Neural progenitor cell (in vitro differentiated cells): ENCODE measurements around the gene SNX8. TPM values are rescaled to one million over a fixed set of nuclear protein-coding genes. Genes with fewer than 3 reads are reported as not detected.

Experiments used
- DNase-seq: peaks from one replicate; pipeline ENCODE4 v3.0.0-alpha.2; 2016; ENCODE audit warnings: low spot score
- H2AFZ ChIP-seq: fragments of 200-600 bp; sonication (generic); replicated peaks from 2 replicates; pipeline ENCODE4 v1.6.1; 2016; ENCODE audit warnings: antibody characterized with exemption
- H3F3A ChIP-seq: fragments of 200-600 bp; sonication (generic); 2 replicates; pipeline ENCODE4 v1.6.1; 2016; ENCODE audit warnings: antibody characterized with exemption, low read depth
- H3K27ac ChIP-seq: fragments of 200-600 bp; sonication (generic); 2 replicates; pipeline ENCODE4 v1.5.1; 2016; ENCODE audit warnings: mild to moderate bottlenecking
- H3K27me3 ChIP-seq: fragments of 200-600 bp; sonication (generic); 2 replicates; pipeline ENCODE4 v1.6.1; 2016; ENCODE audit warnings: mild to moderate bottlenecking, moderate library complexity
- H3K36me3 ChIP-seq: fragments of 200-600 bp; sonication (generic); 2 replicates; pipeline ENCODE4 v1.5.1; 2016
- H3K4me1 ChIP-seq: fragments of 200-600 bp; sonication (generic); 2 replicates; pipeline ENCODE4 v1.6.1; 2016; ENCODE audit warnings: mixed run types
- H3K4me2 ChIP-seq: fragments of 200-600 bp; sonication (generic); 2 replicates; pipeline ENCODE4 v1.6.1; 2016
- H3K4me3 ChIP-seq: fragments of 200-600 bp; sonication (generic); 2 replicates; pipeline ENCODE4 v1.5.1; 2016
- H3K79me2 ChIP-seq: fragments of 200-600 bp; sonication (generic); 2 replicates; pipeline ENCODE4 v1.6.1; 2016; ENCODE audit warnings: low read depth
- H3K9ac ChIP-seq: fragments of 200-600 bp; sonication (generic); 2 replicates; pipeline ENCODE4 v1.6.1; 2016
- H3K9me3 ChIP-seq: fragments of 200-600 bp; sonication (generic); 2 replicates; pipeline ENCODE4 v1.5.1; 2016; ENCODE audit warnings: low read depth
- H4K20me1 ChIP-seq: fragments of 200-600 bp; sonication (generic); 2 replicates; pipeline ENCODE4 v1.6.1; 2016; ENCODE audit warnings: low read depth
- H3K27ac Mint-ChIP-seq: 3 replicates; pipeline ENCODE4 v1.8.0; 2021; ENCODE audit warnings: mixed read lengths
- H3K27me3 Mint-ChIP-seq: 2 replicates; pipeline ENCODE4 v1.8.0; 2022; ENCODE audit warnings: low read depth, mild to moderate bottlenecking, inconsistent platforms, moderate library complexity, mixed read lengths; ENCODE audit not compliant: insufficient read depth
- H3K36me3 Mint-ChIP-seq: 3 replicates; pipeline ENCODE4 v1.8.0; 2021; ENCODE audit warnings: mixed read lengths
- H3K4me1 Mint-ChIP-seq: 3 replicates; pipeline ENCODE4 v1.8.0; 2021; ENCODE audit warnings: mixed read lengths
- H3K4me3 Mint-ChIP-seq: 3 replicates; pipeline ENCODE4 v1.8.0; 2021; ENCODE audit warnings: mild to moderate bottlenecking, moderate library complexity, mixed read lengths
- H3K9me3 Mint-ChIP-seq: 3 replicates; pipeline ENCODE4 v1.8.0; 2020; ENCODE audit warnings: mixed read lengths
- CTCF ChIP-seq: fragments of 200-600 bp; sonication (generic); IDR thresholded peaks from 2 replicates; pipeline ENCODE4 v1.5.1; 2017; ENCODE audit warnings: antibody characterized with exemption, mild to moderate bottlenecking
- EZH2 ChIP-seq: fragments of 200-600 bp; sonication (generic); IDR thresholded peaks from 2 replicates; pipeline ENCODE4 v1.6.1; 2017; ENCODE audit warnings: antibody characterized with exemption, mild to moderate bottlenecking, moderate library complexity
- EZH2phosphoT487 ChIP-seq: fragments of 200-600 bp; sonication (generic); IDR thresholded peaks from 2 replicates; pipeline ENCODE4 v1.6.1; 2017; ENCODE audit warnings: antibody characterized with exemption
- total RNA-seq: library from RNA; depleted of rRNA; stranded (reverse); fragments of >200 nt; gene quantifications from 2 replicates; pipeline ENCODE4 v1.2.3, GENCODE V29; 2015; ENCODE audit warnings: low replicate concordance

Gene SNX8
- total RNA-seq, 1 donor from 2014 or later = 3.6 TPM

GRCh38 chr7:2256306-2257045 lies 57.8 kb downstream of the SNX8 start:
- Mint-ChIP-seq H3K4me3 (no peak overlapping the region), H3K27ac (no peak overlapping the region), H3K9me3 (no peaks in the 10 kb centered on the region), H3K36me3 (peaks cover 7% of the 10 kb centered on the region), H3K4me1 (no peaks in the 10 kb centered on the region), H3K27me3 (peaks cover 8% of the 10 kb centered on the region)
- TF ChIP-seq EZH2phosphoT487 = no peak
- no peak for TF ChIP-seq EZH2
- TF ChIP-seq CTCF = no peak
- Histone ChIP-seq H3K9ac (no peak overlapping the region), H3K36me3 (no peaks in the 10 kb centered on the region), H3K27me3 (no peaks in the 10 kb centered on the region), H2AFZ (no peak overlapping the region), H4K20me1 (no peaks in the 10 kb centered on the region), H3K4me2 (no peak overlapping the region), H3K27ac (no peak overlapping the region), H3K4me1 (no peaks in the 10 kb centered on the region), H3K4me3 (no peak overlapping the region), H3K9me3 (no peaks in the 10 kb centered on the region), H3F3A (no peaks in the 10 kb centered on the region), H3K79me2 (no peaks in the 10 kb centered on the region)
- no peak for DNase-seq

GRCh38 chr7:2255145-2256139 lies 58.8 kb downstream of the SNX8 start:
- Histone ChIP-seq H3K9ac (no peak overlapping the region), H3K36me3 (no peaks in the 10 kb centered on the region), H3K27ac (no peak overlapping the region), H3K4me2 (no peak overlapping the region), H3K9me3 (no peaks in the 10 kb centered on the region), H3K27me3 (no peaks in the 10 kb centered on the region), H3K4me1 (no peaks in the 10 kb centered on the region), H3K4me3 (no peak overlapping the region), H3F3A (no peaks in the 10 kb centered on the region), H3K79me2 (no peaks in the 10 kb centered on the region), H4K20me1 (no peaks in the 10 kb centered on the region), H2AFZ (no peak overlapping the region)
- H3K36me3 Mint-ChIP-seq = peaks cover 9% of the 10 kb centered on the region
- H3K27ac Mint-ChIP-seq = peak overlapping the region; percentile 14
- TF ChIP-seq EZH2phosphoT487 (no peak), CTCF (no peak), EZH2 (no peak)
- DNase-seq = no peak
- peaks cover 7% of the 10 kb centered on the region for H3K27me3 Mint-ChIP-seq
- no peak overlapping the region for H3K4me3 Mint-ChIP-seq
- H3K4me1 Mint-ChIP-seq = no peaks in the 10 kb centered on the region
- H3K9me3 Mint-ChIP-seq = no peaks in the 10 kb centered on the region

- Histone ChIP-seq H3K9me3 (no peaks in the 10 kb centered on the region), H4K20me1 (no peaks in the 10 kb centered on the region), H3K9ac (no peak overlapping the region), H3K4me1 (no peaks in the 10 kb centered on the region), H3K27me3 (no peaks in the 10 kb centered on the region), H3K4me3 (no peak overlapping the region), H3K79me2 (no peaks in the 10 kb centered on the region), H3K4me2 (no peak overlapping the region), H3F3A (no peaks in the 10 kb centered on the region), H3K27ac (no peak overlapping the region), H3K36me3 (no peaks in the 10 kb centered on the region), H2AFZ (no peak overlapping the region)
- no peak for DNase-seq
- peaks cover 7% of the 10 kb centered on the region for H3K36me3 Mint-ChIP-seq
- TF ChIP-seq CTCF (no peak), EZH2 (no peak), EZH2phosphoT487 (no peak)
- peak overlapping the region; percentile 62 for H3K4me3 Mint-ChIP-seq
- no peaks in the 10 kb centered on the region for H3K9me3 Mint-ChIP-seq
- no peak overlapping the region for H3K27ac Mint-ChIP-seq
- H3K4me1 Mint-ChIP-seq = no peaks in the 10 kb centered on the region
- H3K27me3 Mint-ChIP-seq = peaks cover 7% of the 10 kb centered on the region
Measured at GRCh38 chr7:2254429-2255144, 59.7 kb downstream of the SNX8 start.
